HG02970 (cell line): Measurements from ENCODE around the gene PDHA1.

ENCODE experiments used
- ATAC-seq: cut with Tn5 transposase; IDR thresholded peaks from one replicate; pipeline ENCODE4 v1.9.1; 2021; ENCODE audit warnings: mild to moderate bottlenecking, moderate library complexity, moderate number of reproducible peaks; ENCODE audit not compliant: unreplicated experiment, low FRiP score

The PDHA1 gene

GRCh38 chrX:19343535-19344408, at the start of gene PDHA1:
Gene PDHA1 (plus strand): TSS chrX:19343927. CDS start chrX:19344038, 111 bp downstream.
- ATAC-seq = peak; percentile 99

- ATAC-seq = no peak
These were observed 40.4 kb upstream of the PDHA1 start for GRCh38 chrX:19303256-19303880.

- no peak for ATAC-seq
These were observed 17.2 kb upstream of the PDHA1 start for GRCh38 chrX:19326567-19326966.

- ATAC-seq = no peak
These were observed 11.9 kb upstream of the PDHA1 start for GRCh38 chrX:19331831-19332230.

- no peak for ATAC-seq
These were observed 10.7 kb upstream of the PDHA1 start for GRCh38 chrX:19332983-19333382.

- ATAC-seq = no peak
These were observed 8.6 kb upstream of the PDHA1 start for GRCh38 chrX:19334945-19335626.

GRCh38 chrX:19342331-19342906, 1.3 kb upstream of the PDHA1 start:
- ATAC-seq = no peak

- ATAC-seq = no peak
These were observed 617 bp upstream of the PDHA1 start for GRCh38 chrX:19343085-19343534.

- no peak for ATAC-seq
These were observed 934 bp downstream of the PDHA1 start for GRCh38 chrX:19344661-19345060.

- no peak for ATAC-seq
These were observed 4.2 kb downstream of the PDHA1 start for GRCh38 chrX:19347916-19348315.

GRCh38 chrX:19349264-19349663, 5.5 kb downstream of the PDHA1 start:
- no peak for ATAC-seq

GRCh38 chrX:19350941-19351384, 7.2 kb downstream of the PDHA1 start:
- ATAC-seq = peak; percentile 63

- no peak for ATAC-seq
These were observed 10.9 kb downstream of the PDHA1 start for GRCh38 chrX:19354625-19355024.

- no peak for ATAC-seq
These were observed 14.8 kb downstream of the PDHA1 start for GRCh38 chrX:19358521-19358920.

- ATAC-seq = no peak
These were observed 17.2 kb downstream of the PDHA1 start for GRCh38 chrX:19360903-19361302.

- no peak for ATAC-seq
These were observed 18.0 kb downstream of the PDHA1 start for GRCh38 chrX:19361701-19362100.

GRCh38 chrX:19368576-19368975, 24.8 kb downstream of the PDHA1 start:
- no peak for ATAC-seq

- ATAC-seq = no peak
These were observed 26.3 kb downstream of the PDHA1 start for GRCh38 chrX:19370061-19370460.

- no peak for ATAC-seq
These were observed 28.4 kb downstream of the PDHA1 start for GRCh38 chrX:19372170-19372546.

GRCh38 chrX:19372547-19373331, 29.0 kb downstream of the PDHA1 start:
- no peak for ATAC-seq
